Kasumi-1 (cell line): ENCODE data around the gene CDH18.

Experiments used
- DNase-seq, 2 experiments: peaks; one replicate each; lab custom pipeline; 2025; lab: John Stamatoyannopoulos, UW

CDH18 gene, protein sequence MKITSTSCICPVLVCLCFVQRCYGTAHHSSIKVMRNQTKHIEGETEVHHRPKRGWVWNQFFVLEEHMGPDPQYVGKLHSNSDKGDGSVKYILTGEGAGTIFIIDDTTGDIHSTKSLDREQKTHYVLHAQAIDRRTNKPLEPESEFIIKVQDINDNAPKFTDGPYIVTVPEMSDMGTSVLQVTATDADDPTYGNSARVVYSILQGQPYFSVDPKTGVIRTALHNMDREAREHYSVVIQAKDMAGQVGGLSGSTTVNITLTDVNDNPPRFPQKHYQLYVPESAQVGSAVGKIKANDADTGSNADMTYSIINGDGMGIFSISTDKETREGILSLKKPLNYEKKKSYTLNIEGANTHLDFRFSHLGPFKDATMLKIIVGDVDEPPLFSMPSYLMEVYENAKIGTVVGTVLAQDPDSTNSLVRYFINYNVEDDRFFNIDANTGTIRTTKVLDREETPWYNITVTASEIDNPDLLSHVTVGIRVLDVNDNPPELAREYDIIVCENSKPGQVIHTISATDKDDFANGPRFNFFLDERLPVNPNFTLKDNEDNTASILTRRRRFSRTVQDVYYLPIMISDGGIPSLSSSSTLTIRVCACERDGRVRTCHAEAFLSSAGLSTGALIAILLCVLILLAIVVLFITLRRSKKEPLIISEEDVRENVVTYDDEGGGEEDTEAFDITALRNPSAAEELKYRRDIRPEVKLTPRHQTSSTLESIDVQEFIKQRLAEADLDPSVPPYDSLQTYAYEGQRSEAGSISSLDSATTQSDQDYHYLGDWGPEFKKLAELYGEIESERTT

DNA sequence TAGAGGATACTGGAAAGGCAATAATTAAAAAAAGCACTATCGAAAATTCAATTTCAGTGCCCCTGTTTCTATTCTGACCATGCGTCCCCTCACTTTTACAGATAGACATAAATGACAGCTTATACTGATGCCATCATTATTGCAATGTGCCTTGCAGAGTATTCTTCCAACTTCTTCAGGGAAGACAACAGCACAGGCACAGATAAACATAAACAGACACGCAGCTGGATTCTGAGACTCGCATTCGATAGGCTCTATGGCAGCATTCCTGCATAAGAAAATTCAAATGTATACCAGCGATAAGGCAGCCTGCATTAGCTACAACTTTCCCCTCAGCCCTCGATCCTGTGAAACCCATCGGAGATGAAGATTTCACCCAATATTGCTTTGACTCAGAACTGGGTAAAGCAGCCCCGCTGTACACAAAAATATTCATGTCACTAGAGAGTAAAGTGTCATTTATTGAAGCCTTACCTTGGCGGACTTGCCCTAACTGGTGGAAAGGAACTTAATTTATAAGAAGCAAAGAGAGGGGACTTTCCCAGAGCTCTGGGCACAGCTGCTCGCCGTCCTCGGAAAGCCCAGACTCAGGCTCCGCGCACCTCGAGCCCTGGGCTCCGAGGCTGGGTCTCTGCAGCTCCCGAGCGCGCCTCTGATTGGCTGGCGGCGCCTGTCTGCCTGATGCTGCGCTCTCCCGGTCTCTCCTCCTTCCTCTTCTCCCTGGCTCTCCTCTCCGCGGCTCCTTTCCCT lies at the start of gene CDH18:
CDH18 (minus strand) TSS at position 589 of the 750 bp plus-strand sequence. CDS start 149,214 bp downstream, outside the sequence.
- DNase-seq = no peak

DNA sequence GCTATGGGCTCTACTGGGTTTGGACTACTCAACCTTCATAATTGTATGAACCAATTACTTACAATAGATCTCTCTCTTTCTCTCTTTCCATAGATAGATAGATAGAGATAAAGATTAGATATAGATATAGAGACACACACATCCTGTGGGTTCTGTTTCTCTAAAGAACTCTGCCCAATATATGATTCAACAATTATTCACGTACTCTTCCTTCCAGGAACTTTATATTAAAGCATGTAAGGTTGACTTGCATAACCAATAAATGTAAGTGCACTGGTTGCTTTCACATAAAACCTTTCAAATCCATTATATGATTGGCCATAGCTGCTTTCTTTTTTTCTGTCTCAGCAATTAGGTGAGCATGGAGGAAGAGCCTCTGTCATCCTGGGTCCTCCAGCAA lies 46.7 kb upstream of the CDH18 start:
- DNase-seq = no peak

- DNase-seq = no peak
Observed at GRCh38 chr5:20033881-20034280, 45.9 kb upstream of the CDH18 start.

DNA sequence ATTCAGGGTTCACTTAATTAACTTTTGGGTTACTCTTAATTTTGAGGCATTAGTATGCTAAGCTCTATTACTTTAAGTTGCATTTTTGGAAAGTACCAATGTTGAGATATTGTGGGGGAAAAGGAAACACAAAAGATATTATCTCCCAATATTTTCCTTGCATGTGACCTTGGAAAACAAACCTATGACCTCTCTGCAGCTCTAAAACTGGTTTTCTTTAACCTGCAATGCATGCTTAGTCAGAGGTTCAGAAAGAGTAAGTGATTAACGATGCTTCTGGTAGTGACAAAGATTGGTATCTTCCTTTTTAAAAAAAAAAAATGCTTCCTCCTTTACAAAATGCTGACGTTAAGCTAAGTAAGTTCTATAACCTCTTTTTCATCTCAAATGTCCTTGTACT lies 44.9 kb upstream of the CDH18 start:
- no peak for DNase-seq

DNA sequence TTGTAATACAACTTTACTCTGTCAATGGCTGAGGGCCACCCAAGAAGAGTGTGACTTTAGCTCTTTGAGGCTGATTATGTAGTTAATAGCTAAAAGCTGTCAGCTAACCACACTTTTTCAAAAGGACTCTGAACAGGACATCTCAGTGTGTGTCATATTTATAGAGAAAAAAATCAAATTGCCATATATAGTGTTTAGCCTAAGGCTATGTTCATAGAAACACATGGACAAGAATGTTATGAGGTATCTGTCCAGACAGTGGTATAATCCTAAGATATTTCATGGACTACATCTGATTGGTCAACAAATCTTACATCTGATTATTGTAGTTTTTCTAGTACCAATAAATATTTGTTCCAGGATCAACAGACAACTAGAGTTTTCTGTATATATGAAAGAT lies 42.1 kb upstream of the CDH18 start:
- no peak for DNase-seq

GRCh38 chr5:20029266-20029665 lies 41.3 kb upstream of the CDH18 start:
- DNase-seq = no peak

DNA sequence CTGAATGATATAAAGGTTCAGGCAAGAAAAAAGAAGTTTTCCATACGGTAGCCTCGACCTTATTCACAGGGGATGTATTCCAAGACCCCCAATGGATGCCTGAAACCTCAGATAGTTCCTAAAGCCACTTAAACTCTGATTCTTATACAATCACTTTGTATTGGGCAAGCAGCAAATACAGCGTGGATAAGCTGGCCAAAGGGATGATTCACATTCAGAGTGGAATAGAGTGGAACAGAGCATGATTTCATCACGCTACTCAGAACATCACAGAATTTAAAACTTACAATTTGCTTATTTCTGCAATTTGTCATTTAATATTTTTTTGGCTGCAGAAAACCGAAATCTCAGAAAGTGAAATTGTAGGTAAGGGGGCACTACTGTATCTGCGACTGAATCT lies 40.5 kb upstream of the CDH18 start:
- no peak for DNase-seq

GRCh38 chr5:20023686-20024180 lies 35.7 kb upstream of the CDH18 start:
- no peak for DNase-seq

DNA sequence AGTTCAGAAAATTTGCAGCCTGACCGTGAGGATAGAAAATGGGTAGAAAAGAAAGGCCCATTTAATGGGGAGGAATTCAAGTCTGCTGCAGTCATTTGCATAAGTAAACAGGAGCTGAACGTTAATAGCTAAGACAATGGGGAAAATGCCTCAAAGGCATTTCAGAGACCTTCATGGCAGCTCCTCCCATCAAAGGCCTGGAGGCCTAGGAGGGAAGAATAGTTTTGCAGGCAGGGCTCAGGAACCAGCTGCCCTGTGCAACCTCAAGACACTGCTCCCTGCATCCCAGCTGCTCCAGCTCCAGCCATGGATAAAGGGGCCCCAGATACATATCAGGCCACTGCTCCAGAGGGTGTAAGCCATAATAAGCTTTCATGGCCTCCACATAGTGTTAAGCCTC lies 32.2 kb upstream of the CDH18 start:
- DNase-seq = no peak

- no peak for DNase-seq
Observed at GRCh38 chr5:20017021-20017420, 29.0 kb upstream of the CDH18 start.

GRCh38 chr5:20000416-20000815 lies 12.4 kb upstream of the CDH18 start:
- DNase-seq = no peak

DNA sequence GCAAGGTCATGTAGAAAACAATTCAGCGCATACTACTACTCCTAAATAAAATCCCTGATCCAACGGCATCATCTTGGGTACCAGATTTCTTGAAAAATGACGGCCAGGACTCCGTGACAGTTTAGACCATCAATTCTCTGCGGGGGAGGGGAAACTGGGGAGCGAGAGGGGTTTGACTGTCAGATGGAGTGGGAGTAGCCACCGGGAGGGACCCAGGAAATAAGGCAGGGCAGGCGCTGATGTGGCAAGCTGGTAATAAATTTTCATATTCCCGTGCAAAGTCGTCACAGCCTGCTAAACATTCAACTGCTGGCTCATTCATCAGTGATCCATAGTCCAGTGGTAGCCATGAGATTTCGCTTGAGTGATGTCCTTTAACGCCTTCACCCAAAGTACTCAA lies 457 bp upstream of the CDH18 start:
- DNase-seq = no peak

DNA sequence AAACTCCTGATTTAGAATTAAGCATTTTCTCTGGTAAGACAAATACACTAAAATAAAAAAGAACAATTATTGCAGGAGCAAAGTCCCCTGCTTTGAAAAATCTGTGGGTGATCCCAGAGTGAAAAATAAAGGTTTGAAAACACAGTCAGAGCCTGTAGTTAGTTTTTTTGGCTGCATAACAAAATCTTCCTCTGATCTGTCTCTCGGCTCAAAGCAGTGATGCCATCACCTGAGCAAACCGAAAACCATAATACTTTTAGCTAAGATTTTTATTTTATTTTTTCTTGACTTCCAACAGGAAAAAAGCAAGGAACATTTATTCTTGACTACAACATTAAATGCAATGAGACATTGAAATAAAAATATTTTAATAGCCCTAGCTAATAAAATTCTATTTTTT lies 1.2 kb downstream of the CDH18 start:
- no peak for DNase-seq

DNA sequence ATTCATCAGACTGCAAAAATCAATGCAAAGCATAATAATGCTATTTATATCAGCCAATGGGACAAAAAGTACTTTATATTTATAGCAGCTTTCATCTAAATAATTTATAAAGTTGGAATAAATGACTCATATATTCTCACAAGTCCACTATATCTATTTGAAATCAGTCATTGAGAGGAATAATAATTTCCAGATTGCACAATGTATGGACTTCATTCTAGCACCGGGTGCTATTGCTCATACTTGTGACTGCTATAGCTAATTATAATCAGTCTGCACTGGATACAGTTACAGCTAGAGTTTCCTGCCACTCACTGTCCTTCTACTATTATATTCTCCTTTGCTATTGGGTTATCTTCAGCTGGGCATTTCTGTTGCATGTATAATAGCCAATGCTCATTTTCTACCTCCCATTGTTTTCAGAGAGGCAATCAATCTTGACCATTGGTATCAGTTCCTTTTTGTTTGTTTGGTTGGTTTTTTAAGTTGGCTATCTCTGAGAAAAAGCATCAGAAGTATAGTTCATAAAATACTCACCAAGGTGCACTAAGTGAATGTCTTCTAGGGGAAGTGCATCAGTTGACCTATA lies 1.9 kb downstream of the CDH18 start:
- DNase-seq = no peak

- no peak for DNase-seq
Observed at GRCh38 chr5:19978476-19978875, 9.5 kb downstream of the CDH18 start.

DNA sequence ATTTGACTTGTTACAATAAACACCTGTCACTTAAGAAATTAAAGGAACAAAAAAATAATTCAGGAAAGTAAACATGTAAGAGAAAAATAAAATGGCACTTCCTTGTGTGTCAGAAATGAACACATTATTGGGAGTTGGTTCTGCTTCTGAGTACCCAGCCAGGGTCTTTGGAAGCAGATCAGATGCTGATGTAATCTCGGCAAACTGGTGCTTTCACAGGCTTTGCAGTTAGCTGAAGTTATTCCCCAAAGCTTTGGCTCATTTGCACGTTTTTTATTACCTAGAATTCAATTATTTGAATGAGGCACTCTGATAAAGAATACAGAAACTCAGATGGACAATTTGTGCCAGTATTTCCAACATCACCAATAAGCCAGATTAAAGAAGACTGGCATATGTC lies 10.9 kb downstream of the CDH18 start:
- DNase-seq = no peak

GRCh38 chr5:19975795-19976194 lies 12.2 kb downstream of the CDH18 start:
- DNase-seq = no peak

GRCh38 chr5:19960451-19960850 lies 27.5 kb downstream of the CDH18 start:
- DNase-seq = no peak

DNA sequence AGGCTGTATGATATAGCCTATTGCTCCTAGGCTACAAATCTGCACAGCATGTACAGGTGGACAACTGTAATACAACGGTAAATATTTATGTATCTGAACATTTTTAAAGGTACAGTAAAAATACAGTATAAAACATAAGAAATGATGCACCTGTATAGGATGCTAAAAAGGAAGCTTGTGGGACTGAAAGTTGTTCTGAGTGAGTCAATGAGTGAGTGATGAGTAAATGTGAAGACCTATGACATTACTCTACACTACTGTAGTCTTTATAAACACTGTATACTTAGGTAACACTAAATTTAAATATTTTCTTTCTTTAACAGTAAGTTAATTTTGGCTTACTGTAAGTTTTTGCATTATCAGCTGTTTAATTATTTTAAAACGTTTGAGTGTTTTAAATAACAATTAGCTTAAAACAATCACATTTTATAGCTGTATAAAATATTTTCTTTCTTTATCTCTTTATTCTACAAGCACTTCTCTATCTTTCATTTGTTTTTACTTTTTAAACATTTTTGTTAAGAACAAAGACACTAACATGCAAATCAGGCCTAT lies 28.1 kb downstream of the CDH18 start:
- no peak for DNase-seq

GRCh38 chr5:19950897-19951296 lies 37.1 kb downstream of the CDH18 start:
- no peak for DNase-seq

DNA sequence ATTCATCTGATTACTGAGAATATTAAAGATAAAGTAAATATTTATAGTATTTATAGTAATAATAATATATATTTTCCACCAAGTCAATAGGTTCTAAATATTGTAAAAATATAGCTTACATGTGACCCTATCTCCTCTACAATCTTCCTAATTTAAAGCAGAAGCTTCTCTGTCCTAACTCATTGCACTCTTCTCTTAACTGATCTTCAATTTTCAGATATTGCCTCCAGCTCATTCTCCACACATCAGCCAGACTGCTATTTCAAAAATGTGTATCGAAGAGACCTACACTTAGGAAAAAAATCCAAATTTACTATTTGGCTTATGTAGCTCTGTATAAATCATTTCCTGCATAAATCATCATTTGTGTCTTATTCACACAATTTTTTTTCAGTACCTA lies 47.8 kb downstream of the CDH18 start:
- DNase-seq = no peak

DNA sequence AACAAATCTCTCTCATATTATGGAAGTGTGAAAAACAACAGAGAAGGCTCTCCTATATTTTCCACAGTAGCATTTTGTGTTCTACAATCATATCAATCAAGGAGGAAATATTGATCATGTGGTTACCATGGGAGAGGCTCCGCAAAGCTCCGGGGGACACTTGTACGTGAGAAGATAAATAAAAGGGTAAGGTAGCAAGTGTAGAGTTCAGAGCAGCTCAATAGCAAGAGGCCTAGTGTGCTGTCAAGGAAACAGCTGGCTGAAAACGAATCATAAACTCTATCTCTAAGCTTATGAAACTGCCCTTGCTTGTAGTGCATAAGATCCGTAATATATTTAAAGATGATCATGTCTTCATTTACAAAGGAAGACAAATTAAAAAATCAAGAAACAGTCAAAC lies 57.5 kb downstream of the CDH18 start:
- no peak for DNase-seq
